ENCODE data around the gene ALCAM.

- TF ChIP-seq POLR2A (IDR thresholded peaks at IDR 0.05; ENCODE audit: low read length) (no peak), GATA1 (IDR thresholded peaks at IDR 0.05; ENCODE audit: low read depth, low read length) (no peak)
Measured at GRCh38 chr3:105356396-105356795, 10.3 kb upstream of the ALCAM start.

Measured in erythroblast (primary cell).